GM19468 (cell line): ENCODE data around the gene ACAP2.
A peak's percentile ranks its signal among the peaks of the same experiment; 100 is the strongest.
"Not testable (repeated sequence)": the region's sequence is repeated elsewhere in the genome, so short reads cannot be mapped to it uniquely, and the experiment has no call there.

ENCODE experiments used
- ATAC-seq: cut with Tn5 transposase; IDR thresholded peaks from one replicate; pipeline ENCODE4 v1.9.1; 2021; ENCODE audit warnings: mild to moderate bottlenecking, moderate library complexity, moderate number of reproducible peaks; ENCODE audit not compliant: unreplicated experiment; ENCODE audit errors: extremely low read depth

The ACAP2 gene, protein sequence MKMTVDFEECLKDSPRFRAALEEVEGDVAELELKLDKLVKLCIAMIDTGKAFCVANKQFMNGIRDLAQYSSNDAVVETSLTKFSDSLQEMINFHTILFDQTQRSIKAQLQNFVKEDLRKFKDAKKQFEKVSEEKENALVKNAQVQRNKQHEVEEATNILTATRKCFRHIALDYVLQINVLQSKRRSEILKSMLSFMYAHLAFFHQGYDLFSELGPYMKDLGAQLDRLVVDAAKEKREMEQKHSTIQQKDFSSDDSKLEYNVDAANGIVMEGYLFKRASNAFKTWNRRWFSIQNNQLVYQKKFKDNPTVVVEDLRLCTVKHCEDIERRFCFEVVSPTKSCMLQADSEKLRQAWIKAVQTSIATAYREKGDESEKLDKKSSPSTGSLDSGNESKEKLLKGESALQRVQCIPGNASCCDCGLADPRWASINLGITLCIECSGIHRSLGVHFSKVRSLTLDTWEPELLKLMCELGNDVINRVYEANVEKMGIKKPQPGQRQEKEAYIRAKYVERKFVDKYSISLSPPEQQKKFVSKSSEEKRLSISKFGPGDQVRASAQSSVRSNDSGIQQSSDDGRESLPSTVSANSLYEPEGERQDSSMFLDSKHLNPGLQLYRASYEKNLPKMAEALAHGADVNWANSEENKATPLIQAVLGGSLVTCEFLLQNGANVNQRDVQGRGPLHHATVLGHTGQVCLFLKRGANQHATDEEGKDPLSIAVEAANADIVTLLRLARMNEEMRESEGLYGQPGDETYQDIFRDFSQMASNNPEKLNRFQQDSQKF

DNA sequence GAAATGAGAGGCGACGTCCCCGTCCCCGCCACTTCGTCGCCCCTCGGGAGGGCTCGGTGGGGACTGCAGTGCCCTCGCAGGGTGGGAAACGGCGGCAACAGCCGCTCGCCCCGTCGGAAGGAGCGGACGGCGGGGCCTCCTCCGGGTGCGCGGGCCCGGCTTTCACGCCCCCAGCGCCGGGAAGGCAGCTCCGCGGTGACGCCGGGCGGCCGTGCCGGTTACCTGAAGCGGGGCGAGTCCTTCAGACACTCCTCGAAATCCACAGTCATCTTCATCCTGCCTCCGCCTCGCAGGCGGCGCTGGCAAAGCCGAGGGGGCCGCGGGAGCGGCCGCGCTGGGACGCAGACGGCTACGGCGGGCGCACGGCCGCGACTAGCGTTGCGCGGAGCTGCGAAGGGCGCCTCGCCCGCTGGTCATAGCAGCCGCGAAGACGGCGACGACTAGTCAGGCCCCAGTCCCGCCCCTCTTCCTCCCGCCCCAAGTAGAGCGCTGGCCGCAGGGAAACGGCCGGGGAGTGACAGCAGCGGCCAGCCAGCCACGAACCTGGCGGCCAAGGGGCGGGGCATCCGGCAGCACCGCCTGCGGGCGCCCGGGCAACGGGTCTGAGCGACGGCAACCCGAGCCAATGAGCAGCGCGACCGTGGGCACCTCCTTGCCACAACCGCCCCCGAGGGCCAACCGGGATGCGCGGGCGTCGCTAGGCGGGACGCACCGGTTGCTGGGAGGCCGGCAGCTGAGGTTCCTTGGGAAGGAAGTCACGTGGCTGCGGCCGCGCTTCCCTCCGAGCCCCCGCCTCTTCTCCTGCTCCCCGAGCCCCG lies at the start of gene ACAP2:
ACAP2 (minus strand) TSS at position 448 of the 818 bp plus-strand sequence; CDS start at position 275, 173 bp downstream.
- ATAC-seq: peak; percentile 90

DNA sequence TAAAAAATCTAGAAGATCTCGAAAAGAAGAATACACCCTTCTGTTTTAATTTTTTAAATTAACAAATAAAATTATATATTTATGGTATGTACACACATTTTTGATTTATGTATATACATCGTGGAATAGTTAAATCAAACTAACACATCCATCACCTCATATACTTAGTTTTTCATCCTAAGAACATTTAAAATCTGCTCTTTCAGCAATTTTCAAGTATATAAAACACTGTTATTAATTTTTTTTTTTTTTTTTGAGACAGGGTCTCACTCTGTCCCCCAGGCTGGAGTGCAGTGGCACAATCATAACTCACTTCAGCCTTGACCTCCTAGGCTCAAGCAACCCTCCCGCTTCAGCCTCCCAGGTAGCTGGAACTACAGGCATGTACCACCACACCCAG lies 32.8 kb upstream of the ACAP2 start:
- ATAC-seq: no peak

DNA sequence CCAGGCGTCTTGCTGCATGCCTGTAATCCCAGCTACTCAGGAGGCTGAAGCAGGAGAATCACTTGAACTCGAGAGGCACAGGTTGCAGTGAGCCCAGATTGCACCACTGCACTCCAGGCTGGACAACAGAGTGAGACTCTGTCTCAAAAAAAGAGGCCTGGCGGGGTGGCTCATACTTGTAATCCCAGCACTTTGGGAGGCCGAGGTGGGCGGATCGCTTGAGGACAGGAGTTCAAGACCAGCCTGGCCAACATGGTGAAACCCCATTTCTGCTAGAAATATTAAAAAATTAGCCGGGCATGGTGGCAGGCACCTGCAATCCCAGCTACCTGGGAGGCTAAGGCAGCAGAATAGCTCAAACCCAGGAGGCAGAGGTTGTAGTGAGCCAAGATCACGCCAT lies 32.3 kb upstream of the ACAP2 start:
- ATAC-seq: not testable (repeated sequence)

DNA sequence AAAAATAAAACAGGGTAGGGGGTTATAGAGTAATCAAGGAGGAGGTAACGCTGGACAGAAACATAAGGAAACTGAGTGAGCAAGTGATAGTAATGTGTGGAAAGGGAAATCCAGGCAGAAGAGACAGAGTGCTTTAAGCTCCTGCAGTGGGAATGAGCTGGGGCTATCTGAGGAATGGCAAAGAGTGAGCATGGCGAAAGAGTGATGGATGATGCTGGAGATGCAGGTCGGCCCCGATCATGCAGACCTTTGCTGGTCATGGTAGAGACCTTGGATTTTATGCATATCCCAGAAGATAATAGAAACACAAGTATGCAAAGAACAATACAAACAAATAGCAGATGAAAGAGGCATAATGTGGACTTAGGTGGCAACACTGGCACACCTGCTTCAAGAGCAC lies 26.0 kb upstream of the ACAP2 start:
- ATAC-seq: no peak

DNA sequence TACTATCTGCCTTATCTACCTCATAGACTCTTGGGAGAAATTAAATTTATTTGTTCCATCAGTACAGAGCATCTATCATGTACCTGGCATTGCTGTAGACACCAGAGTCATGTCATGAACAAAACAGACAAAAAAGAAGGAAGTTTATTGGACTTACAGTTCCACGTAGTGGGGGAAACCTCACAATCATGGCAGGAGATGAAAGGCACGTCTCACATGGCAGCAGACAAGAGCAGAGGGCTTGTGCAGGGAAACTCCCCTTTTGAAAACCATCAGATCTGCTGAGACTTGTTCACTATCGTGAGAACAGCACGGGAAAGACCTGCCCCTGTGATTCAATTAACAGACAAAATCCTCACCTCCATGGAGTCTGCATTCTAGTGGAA lies 25.6 kb upstream of the ACAP2 start:
- ATAC-seq: no peak

DNA sequence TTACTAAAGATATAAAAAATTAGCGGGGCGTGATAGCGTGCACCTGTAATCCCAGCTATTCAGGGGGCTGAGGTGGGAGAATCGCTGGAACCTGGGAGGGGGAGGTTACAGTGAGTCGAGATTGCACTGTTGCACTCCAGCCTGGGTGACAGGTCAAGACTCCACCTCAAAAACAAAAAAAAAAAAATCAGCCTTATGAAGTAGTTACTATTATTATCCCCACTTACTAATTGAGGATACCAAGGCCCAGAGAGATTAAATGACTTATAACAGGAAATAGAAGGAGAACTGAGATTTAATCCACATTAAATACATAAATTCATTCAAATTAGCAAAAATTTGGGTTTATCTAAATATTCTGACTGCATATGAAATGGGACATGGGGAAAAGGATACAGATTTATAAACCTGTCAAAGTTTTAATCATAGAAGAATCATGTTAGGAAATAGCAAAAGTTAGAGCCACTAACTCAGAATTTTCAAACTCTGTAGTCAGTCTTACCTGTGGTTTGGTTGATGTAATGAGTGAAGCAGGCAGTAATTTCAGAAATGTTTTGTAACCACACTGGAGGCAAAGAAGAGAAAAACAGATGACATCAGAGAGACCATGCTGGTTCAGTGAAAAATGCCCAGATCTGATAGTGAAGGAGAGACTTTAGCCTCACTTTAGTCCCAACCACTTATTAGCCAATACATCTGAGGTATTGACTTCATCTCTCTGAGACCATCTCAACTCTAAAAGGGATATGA lies 25.0 kb upstream of the ACAP2 start:
- no peak for ATAC-seq

DNA sequence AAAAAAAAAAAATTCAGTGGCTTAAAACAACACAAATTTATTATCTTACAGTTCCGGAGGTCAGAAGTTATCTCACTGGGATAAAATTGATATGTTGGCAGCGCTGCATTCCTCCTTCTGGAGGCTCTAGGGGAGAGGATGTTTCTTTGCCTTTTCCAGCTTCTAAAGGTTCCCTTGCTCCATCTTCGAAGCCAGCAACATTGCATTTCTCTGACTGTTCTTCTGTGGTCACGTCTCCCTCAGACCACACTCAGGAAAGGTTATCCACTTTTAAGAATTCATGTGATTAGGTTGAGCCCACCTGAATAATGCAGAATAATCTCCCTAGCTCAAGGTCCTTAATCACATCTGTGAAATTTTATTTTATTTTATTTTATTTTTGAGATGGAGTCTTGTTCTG lies 23.4 kb upstream of the ACAP2 start:
- no peak for ATAC-seq

DNA sequence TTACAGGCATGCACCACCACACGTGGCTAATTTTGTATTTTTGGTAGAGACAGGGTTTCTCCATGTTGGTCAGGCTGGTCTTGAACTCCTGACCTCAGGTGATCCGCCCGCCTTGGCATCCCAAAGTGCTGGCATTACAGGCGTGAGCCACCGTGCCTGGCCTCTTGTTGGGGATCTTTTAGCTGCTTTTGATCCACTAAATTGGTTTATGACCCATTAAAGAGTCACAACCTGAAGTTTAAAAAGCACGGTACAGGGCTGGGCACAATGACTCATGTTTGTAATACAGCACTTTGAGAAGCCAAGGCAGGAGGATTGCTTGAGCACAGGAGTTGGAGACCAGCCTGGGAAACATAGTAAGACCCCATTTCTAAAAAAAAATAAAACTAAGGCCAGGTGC lies 20.1 kb upstream of the ACAP2 start:
- not testable (repeated sequence) for ATAC-seq

DNA sequence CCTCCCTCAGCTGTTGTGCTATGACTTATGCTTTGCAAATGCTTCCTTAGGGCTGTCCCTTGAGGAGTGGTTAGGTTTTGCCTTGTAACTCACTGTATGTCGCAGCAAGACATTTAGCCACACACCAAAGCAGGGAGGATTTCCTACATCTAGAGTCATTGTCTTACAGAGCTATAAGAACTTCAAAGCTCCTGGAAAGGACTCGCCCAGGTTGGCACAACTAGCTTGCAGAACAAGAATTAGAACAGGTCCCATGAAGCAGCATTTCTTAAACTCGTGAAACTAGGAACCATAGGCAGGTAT lies 19.4 kb upstream of the ACAP2 start:
- no peak for ATAC-seq

DNA sequence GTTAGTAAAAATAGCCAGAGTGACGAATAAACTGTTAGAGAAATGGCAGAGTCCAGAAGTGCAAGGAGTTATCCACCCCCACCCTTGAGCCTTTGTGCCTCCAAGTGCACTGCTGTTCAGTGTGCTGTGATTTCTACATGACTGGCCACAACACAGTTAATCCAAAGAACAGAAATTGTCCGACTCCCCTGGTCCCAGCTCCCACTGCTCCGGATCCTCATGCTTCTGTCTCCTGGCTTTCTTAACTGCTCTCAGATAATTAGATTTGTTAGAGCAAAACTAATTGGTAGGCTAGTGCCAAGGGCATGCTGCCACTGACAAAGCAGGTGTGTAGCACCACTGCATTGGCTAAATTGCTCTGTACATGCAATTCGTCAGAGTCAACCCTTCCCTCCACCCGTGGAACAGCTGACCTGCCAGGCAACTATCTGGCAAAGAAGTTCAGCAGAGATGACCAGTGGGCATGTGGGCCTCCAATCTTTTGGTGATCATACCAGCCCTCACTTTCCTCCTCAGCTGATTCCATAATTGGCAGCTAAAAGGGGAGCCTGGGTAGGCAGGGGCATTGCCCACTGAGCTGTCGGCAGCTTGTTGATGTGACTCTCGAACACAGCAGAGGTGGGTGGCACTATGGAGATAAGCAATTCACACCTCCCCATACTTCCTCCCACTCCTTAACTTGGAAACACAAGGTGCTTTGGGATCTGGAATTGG lies 18.9 kb upstream of the ACAP2 start:
- ATAC-seq: no peak

DNA sequence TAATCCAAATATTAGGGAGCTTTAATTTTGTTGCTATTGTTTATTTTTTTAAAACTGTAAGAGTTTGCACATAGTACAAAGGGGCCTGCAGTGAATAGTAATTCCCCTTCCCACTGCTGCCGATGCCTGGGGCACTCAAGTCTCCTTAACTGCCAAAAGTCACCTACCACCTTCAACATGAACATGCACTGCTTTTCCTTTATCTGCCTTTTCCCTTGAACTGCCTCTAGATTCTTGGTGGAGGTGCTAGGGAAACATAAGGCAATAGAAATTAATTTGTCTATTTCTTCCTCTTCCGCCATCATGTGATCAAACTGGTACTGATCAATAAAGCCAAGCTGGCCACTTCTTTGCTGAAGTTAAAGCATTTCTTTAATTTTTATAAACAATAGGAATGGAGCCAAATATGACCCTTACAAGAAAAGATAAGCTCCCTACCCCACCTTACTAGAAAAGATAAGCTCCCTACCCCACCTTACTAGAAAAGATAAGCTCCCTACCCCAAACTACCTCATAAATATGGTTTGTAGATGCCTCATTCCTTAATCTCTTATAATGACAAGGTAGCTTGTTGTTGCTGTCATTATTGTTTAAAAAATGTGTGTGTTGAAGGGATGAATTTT lies 17.4 kb upstream of the ACAP2 start:
- no peak for ATAC-seq

DNA sequence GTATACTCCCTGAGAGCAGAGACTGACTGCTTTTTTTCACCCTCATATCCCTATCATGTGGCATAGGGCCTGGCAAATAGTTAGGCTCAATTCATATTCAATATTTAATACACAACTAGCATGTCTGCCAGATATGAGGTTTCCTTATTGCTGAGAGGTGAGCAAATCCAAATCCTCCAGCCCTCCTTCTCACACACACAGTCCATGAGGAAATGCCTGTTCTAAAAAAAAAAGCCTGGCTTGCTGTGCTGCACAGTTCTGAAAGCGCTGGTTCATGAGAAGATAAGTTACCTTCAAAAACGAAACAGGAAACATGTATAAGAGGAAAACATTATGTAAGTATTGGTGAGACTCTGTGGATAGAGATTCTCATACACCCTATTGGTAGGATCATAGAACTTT lies 15.5 kb upstream of the ACAP2 start:
- no peak for ATAC-seq

DNA sequence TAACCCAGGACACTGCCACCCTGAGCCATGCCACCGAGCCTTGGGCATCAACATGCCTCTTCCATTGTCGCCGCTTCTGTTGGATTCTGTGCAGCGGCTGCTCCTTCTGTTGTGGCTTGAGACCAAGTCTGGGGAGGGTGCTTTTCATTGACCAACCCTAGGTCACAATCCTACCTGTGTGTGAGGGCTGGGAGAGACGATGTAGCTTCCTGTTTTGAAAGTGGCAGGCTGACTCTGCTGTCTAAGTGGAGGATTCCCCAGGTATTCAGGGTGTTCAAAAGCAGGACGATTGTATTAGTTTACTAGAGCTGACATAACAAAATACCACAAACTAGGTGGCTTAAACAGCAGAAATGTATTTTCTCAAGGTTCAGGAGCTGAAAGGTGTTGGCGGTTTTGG lies 13.0 kb upstream of the ACAP2 start:
- no peak for ATAC-seq

DNA sequence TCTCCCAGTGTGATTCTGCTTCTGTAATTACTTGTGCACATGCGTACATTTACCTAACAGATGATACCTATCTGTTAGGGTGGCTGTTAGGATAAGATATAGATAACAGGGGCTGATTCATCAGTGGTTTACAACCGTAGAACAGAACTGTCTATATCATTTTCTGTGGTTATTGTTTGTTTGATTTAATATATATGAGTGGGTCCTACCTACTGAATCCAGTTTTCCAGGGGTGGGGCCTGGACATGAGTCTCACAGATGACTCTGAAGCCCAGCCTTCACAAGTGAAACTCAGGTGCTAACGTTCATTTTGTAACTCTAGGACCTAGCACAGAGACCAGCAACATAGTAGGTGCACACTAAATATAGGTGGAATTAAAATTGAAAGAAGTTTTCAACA lies 10.4 kb upstream of the ACAP2 start:
- no peak for ATAC-seq

DNA sequence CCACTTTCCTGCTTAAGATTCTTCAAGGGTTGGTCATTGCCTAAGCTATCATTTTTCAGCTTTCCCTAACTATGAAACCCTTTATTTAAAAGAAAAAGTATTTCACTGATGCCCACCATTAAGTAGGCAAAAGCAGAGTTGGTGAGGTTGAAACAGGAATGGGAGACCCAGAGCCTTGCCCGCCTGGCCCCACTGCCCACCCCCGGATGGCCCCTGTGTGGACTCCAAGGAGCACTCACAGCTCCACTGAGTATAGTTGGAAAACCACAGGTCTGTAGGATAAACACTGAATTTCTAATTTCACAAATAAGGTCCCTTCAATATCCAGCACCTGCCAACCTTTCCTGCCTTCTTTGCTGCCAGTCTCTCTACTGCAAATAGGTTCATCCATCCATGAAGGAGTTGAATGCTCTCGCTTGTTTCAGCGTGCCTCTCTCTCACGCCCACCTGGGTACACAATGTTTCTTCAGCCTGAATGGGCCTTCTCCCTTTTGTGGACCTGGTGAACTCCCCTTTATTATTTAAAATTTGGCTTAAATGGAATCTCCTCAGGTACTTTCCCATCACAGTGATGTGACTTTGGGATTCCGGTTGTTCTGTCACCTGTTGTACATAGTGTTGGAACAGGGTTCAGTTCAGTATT lies 8.7 kb upstream of the ACAP2 start:
- ATAC-seq: no peak

DNA sequence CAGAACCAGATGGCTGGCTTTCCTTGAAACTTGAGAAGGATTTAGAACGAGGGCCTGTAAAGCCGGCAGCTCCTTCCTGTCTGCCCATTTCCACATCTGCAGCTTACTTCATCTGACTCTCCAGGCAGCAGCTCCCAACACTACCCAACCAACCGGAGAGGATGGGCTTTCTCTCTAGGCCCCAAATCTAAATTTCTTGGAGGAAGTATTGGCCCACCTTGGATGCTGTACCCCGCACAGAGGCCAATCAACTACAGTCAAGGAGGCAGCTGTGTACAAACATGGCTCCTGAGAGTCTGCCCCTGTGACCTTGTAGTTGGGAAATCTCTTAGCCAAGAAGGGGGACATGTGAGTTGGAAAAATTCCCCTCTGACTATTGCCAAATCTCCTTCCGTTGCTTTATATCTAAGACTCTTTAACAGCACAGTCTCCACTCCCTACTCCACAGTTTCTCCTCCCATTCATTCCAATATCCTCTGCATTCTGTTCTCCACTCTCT lies 8.0 kb upstream of the ACAP2 start:
- no peak for ATAC-seq

DNA sequence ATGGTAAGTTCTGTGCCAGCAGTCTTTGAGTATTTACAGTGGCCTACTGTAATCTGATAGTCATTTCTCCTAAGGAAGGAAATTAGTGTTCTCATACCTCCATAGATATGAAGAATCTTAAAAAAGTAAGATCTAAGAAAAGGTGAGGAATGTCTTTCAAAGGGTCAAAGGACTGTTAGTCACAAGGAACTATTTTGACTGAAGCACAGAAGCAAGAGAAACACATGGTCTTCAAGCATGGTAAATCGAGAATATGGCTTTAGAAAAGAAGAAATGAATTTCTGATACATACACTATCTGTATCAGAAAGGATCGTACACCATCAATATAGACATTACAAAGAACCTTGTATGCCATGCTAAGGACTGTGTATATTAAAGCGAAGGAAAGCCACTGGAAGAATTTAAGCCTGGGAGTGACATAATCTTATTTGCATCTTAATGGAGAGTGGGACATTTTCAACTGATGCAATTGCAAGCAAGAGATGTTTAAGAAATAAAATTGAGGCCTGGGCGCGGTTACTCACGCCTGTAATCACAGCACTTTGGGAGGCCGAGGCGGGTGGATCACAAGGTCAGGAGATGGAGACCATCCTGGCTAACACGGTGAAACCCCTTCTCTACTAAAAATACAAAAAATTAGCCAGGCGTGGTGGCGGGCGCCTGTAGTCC lies 5.5 kb upstream of the ACAP2 start:
- ATAC-seq: no peak

DNA sequence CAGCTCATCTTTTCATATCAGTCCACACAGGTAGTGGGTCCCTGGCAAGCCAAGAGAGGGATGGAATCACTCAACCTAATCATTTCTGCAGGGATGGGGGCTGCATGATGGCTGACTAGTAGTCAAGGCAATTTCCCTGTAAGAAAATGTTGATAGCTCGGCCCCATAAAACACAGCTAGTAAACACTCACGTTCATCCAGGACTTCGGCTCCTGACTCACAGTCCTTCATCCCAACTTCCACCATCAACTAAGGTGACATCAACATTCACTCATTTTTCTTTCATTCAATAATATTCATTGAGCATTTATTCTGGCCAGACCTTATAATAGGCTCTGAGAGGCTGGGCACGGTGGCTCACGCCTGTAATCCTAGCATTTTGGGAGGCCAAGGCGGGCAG lies 4.4 kb upstream of the ACAP2 start:
- ATAC-seq: no peak
